Fibroblast of lung (primary cell): ENCODE measurements around the gene TIMP2. TPM values are rescaled to one million over a fixed set of nuclear protein-coding genes. Genes with fewer than 3 reads are reported as not detected.

Source experiments
- DNase-seq, 2 donors: peaks; one replicate each; pipeline versions ENCODE4 v3.0.0 to v3.0.0-alpha.2; 2010; ENCODE audit warnings: low read depth in 2 of 2
- H2AFZ ChIP-seq: 2 replicates; pipeline ENCODE4 v1.5.1; 2012; ENCODE audit warnings: low read length, control low read depth, inconsistent platforms
- H3K27ac ChIP-seq: 2 replicates; pipeline ENCODE4 v1.5.1; 2011; ENCODE audit warnings: low read length, control low read depth; ENCODE audit not compliant: insufficient read depth
- H3K27me3 ChIP-seq: 2 replicates; pipeline ENCODE4 v1.5.1; 2011; ENCODE audit warnings: mild to moderate bottlenecking, low read length; ENCODE audit not compliant: control insufficient read depth, insufficient read depth
- H3K36me3 ChIP-seq: 2 replicates; pipeline ENCODE4 v1.5.1; 2011; ENCODE audit warnings: low read length; ENCODE audit not compliant: control insufficient read depth, insufficient read depth
- H3K4me1 ChIP-seq: 2 replicates; pipeline ENCODE4 v1.5.1; 2011; ENCODE audit warnings: low read length; ENCODE audit not compliant: control insufficient read depth, insufficient read depth; ENCODE audit errors: extremely low read depth
- H3K4me2 ChIP-seq: 2 replicates; pipeline ENCODE4 v1.5.1; 2011; ENCODE audit warnings: low read length, control low read depth; ENCODE audit not compliant: insufficient read depth; ENCODE audit errors: extremely low read depth
- H3K4me3 ChIP-seq, 4 experiments: fragments of 200-600 bp in 1 of 4; sonication (generic) in 1 of 4; replicated peaks in 1 of 4; 2 replicates each; pipeline ENCODE4 v1.5.1; 2011 to 2016; ENCODE audit warnings: low read length in 4 of 4, low read depth in 3 of 4, mild to moderate bottlenecking in 3 of 4, control low read depth in 2 of 4, inconsistent platforms in 1 of 4, mixed read lengths in 1 of 4; ENCODE audit not compliant: insufficient read depth in 1 of 4; ENCODE audit errors: control extremely low read depth in 1 of 4
- H3K79me2 ChIP-seq: 2 replicates; pipeline ENCODE4 v1.5.1; 2012; ENCODE audit warnings: mild to moderate bottlenecking, low read length, inconsistent platforms; ENCODE audit not compliant: control insufficient read depth, insufficient read depth
- H3K9ac ChIP-seq: 2 replicates; pipeline ENCODE4 v1.5.1; 2011; ENCODE audit warnings: mild to moderate bottlenecking, low read length, control low read depth; ENCODE audit not compliant: insufficient read depth
- H3K9me3 ChIP-seq: 2 replicates; pipeline ENCODE4 v1.5.1; 2012; ENCODE audit warnings: low read depth, low read length; ENCODE audit not compliant: control insufficient read depth, insufficient read depth
- H4K20me1 ChIP-seq: 2 replicates; pipeline ENCODE4 v1.5.1; 2011; ENCODE audit warnings: low read length; ENCODE audit not compliant: control insufficient read depth, insufficient read depth; ENCODE audit errors: extremely low read depth
- CTCF ChIP-seq, 2 donors: IDR thresholded peaks in 1 of 2; conservative IDR thresholded peaks in 1 of 2; 1 replicate in 1 of 2; 2 replicates in 1 of 2; pipeline ENCODE4 v1.5.1; 2011 to 2012; ENCODE audit warnings: low read length in 2 of 2, control low read depth in 1 of 2, inconsistent platforms in 1 of 2, low read depth in 1 of 2, mild to moderate bottlenecking in 1 of 2
- EZH2 ChIP-seq: IDR thresholded peaks from 2 replicates; pipeline ENCODE4 v1.5.1; 2012; ENCODE audit warnings: low read length, control low read depth, mild to moderate bottlenecking; ENCODE audit errors: missing control alignments
- polyA plus RNA-seq, 2 donors: library from polyadenylated mRNA; depleted of rRNA in 1 of 2; stranded (reverse) in 1 of 2; unstranded in 1 of 2; fragments of >200 nt; gene quantifications; 2 replicates each; pipeline ENCODE4 v1.2.1, GENCODE V29; 2011 to 2012; ENCODE audit warnings: missing spikeins in 1 of 2
- total RNA-seq: library from RNA; depleted of rRNA; stranded (reverse); fragments of >200 nt; gene quantifications from 2 replicates; pipeline ENCODE4 v1.2.1, GENCODE V29; 2014

Gene TIMP2
- total and polyA plus RNA-seq, 2 donors (not counting 1 experiment from before 2014, with no cell fraction given), result 155 to 745 TPM

DNA sequence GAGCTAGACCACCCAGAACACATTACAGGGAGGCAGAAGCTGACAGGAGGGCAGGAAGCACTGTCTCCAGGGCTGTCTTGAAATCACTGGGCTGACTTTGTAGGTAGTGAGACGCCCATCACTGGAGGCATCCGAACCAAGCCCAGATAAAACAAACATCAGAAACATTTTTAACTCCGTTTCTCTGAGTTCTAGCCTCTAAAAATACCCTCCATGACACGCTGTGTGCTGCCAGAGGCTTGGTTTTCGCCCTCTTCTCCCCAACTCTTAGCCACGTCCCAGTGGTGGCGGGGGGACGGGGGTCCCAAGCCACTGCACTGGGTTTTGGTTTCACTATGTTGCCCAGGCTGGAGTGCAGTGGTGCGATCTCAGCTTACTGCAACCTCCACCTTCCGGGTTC lies 23.4 kb downstream of the TIMP2 start:
- H3K36me3 ChIP-seq, result peaks cover 25% of the 10 kb centered on the region
- peaks cover 93% of the 10 kb centered on the region for H3K79me2 ChIP-seq
- H3K27me3 ChIP-seq, result no peaks in the 10 kb centered on the region
- no peak overlapping the region for H2AFZ ChIP-seq
- H3K4me2 ChIP-seq, result no peak overlapping the region
- TF ChIP-seq CTCF (conservative IDR thresholded peaks at IDR 0.05 in 1 of 2, IDR thresholded peaks at IDR 0.05 in 1 of 2; ENCODE audit: low read depth in 1 of 2, low read length in 2 of 2) (no peak), EZH2 (no peak)
- H3K9me3 ChIP-seq, result no peaks in the 10 kb centered on the region
- peaks cover 2% of the 10 kb centered on the region for H4K20me1 ChIP-seq
- no peak overlapping the region for H3K27ac ChIP-seq
- peaks cover 15% of the 10 kb centered on the region for H3K4me1 ChIP-seq
- no peak overlapping the region for H3K4me3 ChIP-seq
- H3K9ac ChIP-seq, result no peak overlapping the region
- DNase-seq, result no peak

DNA sequence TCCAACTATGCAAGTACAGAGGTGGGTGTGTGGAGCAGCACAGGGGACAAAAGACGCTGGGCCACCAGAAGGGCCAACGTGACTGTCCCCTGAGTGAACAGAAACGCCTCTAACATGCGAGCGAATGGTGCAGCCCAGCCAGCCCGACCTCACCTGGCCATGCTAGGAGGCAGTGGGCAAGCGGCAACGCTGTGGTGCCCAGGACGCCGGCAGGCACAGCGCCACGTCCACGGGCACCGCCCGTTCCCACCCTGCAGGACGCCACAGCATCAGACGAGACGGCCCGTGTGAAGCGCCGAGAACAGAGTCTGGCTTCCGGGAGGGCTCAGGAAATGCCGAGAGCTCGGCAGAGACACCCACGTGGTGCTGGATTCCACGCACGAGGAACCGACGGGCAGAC lies 24.4 kb downstream of the TIMP2 start:
- peaks cover 2% of the 10 kb centered on the region for H4K20me1 ChIP-seq

More for the DNA sequence above, 24.4 kb downstream of the TIMP2 start:
- H3K4me2 ChIP-seq, result no peak overlapping the region
- H3K27ac ChIP-seq, result no peak overlapping the region
- no peak for DNase-seq
- no peak overlapping the region for H3K9ac ChIP-seq
- H2AFZ ChIP-seq, result no peak overlapping the region
- H3K4me1 ChIP-seq, result peaks cover 24% of the 10 kb centered on the region
- H3K36me3 ChIP-seq, result peaks cover 25% of the 10 kb centered on the region
- no peak overlapping the region for H3K4me3 ChIP-seq
- H3K27me3 ChIP-seq, result no peaks in the 10 kb centered on the region
- TF ChIP-seq CTCF (conservative IDR thresholded peaks at IDR 0.05 in 1 of 2, IDR thresholded peaks at IDR 0.05 in 1 of 2; ENCODE audit: low read depth in 1 of 2, low read length in 2 of 2) (no peak), EZH2 (no peak)
- H3K9me3 ChIP-seq, result no peaks in the 10 kb centered on the region
- H3K79me2 ChIP-seq, result peaks cover 95% of the 10 kb centered on the region
